Liver (tissue), 9 donors: ENCODE measurements around the gene CSAG2. TPM values are rescaled to one million over a fixed set of nuclear protein-coding genes. Genes with fewer than 3 reads are reported as not detected.
"Not testable (repeated sequence)": the region's sequence is repeated elsewhere in the genome, so short reads cannot be mapped to it uniquely, and the experiment has no call there.

ENCODE experiments used
- DNase-seq: peaks from one replicate; pipeline ENCODE4 v3.0.0-alpha.2; 2017; ENCODE audit warnings: low spot score
- H3K27ac ChIP-seq, 2 donors: one replicate each; pipeline ENCODE4 v1.7.0; 2013; ENCODE audit warnings: inconsistent platforms in 2 of 2, low read length in 2 of 2, control low read depth in 1 of 2, low read depth in 1 of 2, mild to moderate bottlenecking in 1 of 2
- H3K27me3 ChIP-seq, 4 donors: one replicate each; pipeline versions ENCODE4 v1.6.1 to v1.7.0; 2013; ENCODE audit warnings: low read length in 3 of 4, inconsistent platforms in 1 of 4, mild to moderate bottlenecking in 1 of 4, moderate library complexity in 1 of 4; ENCODE audit not compliant: control insufficient read depth in 4 of 4, insufficient read depth in 4 of 4
- H3K36me3 ChIP-seq, 4 donors: one replicate each; pipeline versions ENCODE4 v1.6.1 to v1.7.0; 2013; ENCODE audit warnings: low read length in 3 of 4, mild to moderate bottlenecking in 3 of 4, low read depth in 1 of 4, moderate library complexity in 1 of 4; ENCODE audit not compliant: control insufficient read depth in 4 of 4, insufficient read depth in 3 of 4
- H3K4me1 ChIP-seq, 4 donors: one replicate each; pipeline versions ENCODE4 v1.6.1 to v1.7.0; 2013; ENCODE audit warnings: low read length in 3 of 4, mild to moderate bottlenecking in 3 of 4, moderate library complexity in 1 of 4; ENCODE audit not compliant: control insufficient read depth in 4 of 4, insufficient read depth in 4 of 4
- H3K4me3 ChIP-seq, 3 donors: one replicate each; pipeline versions ENCODE4 v1.6.1 to v1.7.0; 2013; ENCODE audit warnings: low read length in 3 of 3, control low read depth in 1 of 3, low read depth in 1 of 3, mild to moderate bottlenecking in 1 of 3
- H3K9ac ChIP-seq, 2 donors: one replicate each; pipeline ENCODE4 v1.7.0; 2013; ENCODE audit warnings: low read length in 2 of 2, mild to moderate bottlenecking in 2 of 2, moderate library complexity in 2 of 2, control low read depth in 1 of 2, low read depth in 1 of 2
- H3K9me3 ChIP-seq, 4 donors: one replicate each; pipeline versions ENCODE4 v1.6.1 to v1.7.0; 2013; ENCODE audit warnings: low read length in 3 of 4; ENCODE audit not compliant: control insufficient read depth in 4 of 4
- ATF3 ChIP-seq: IDR thresholded peaks from 2 replicates; pipeline ENCODE4 v1.6.1; 2016; ENCODE audit warnings: antibody characterized with exemption
- CTCF ChIP-seq: fragments of 150-350 bp; IDR thresholded peaks from 2 replicates; pipeline ENCODE4 v1.5.1; 2017; ENCODE audit warnings: improper control_type of control experiment, low read depth, low read length; ENCODE audit not compliant: missing input control
- EGR1 ChIP-seq, 2 donors: IDR thresholded peaks; 2 replicates each; pipeline ENCODE4 v1.6.1; 2016 to 2018; ENCODE audit warnings: antibody characterized with exemption in 2 of 2, low read depth in 2 of 2
- FOXA1 ChIP-seq: IDR thresholded peaks from 2 replicates; pipeline ENCODE4 v1.6.1; 2016; ENCODE audit warnings: antibody characterized with exemption
- FOXA2 ChIP-seq: IDR thresholded peaks from 2 replicates; pipeline ENCODE4 v1.6.1; 2016; ENCODE audit warnings: antibody characterized with exemption
- GABPA ChIP-seq, 2 donors: IDR thresholded peaks in 1 of 2; conservative IDR thresholded peaks in 1 of 2; 2 replicates each; pipeline ENCODE4 v1.6.1; 2016; ENCODE audit warnings: antibody characterized with exemption in 2 of 2, mild to moderate bottlenecking in 1 of 2, moderate library complexity in 1 of 2
- HNF4A ChIP-seq, 2 donors: conservative IDR thresholded peaks; 2 replicates each; pipeline ENCODE4 v1.6.1; 2016; ENCODE audit warnings: antibody characterized with exemption in 2 of 2, mild to moderate bottlenecking in 2 of 2
- HNF4G ChIP-seq: IDR thresholded peaks from 2 replicates; pipeline ENCODE4 v1.6.1; 2016; ENCODE audit warnings: antibody characterized with exemption
- JUND ChIP-seq, 2 donors: IDR thresholded peaks; 2 replicates each; pipeline ENCODE4 v1.6.1; 2016; ENCODE audit warnings: antibody characterized with exemption in 2 of 2
- NR2F2 ChIP-seq: IDR thresholded peaks from 2 replicates; pipeline ENCODE4 v1.6.1; 2016; ENCODE audit warnings: antibody characterized with exemption
- RAD21 ChIP-seq, 2 donors: IDR thresholded peaks; 2 replicates each; pipeline ENCODE4 v1.6.1; 2016; ENCODE audit warnings: antibody characterized with exemption in 2 of 2, mild to moderate bottlenecking in 2 of 2
- REST ChIP-seq: IDR thresholded peaks from 2 replicates; pipeline ENCODE4 v1.6.1; 2016; ENCODE audit warnings: antibody characterized with exemption, mild to moderate bottlenecking
- RXRA ChIP-seq, 2 donors: IDR thresholded peaks; 2 replicates each; pipeline ENCODE4 v1.6.1; 2017 to 2018; ENCODE audit warnings: antibody characterized with exemption in 2 of 2, mild to moderate bottlenecking in 1 of 2
- SP1 ChIP-seq: IDR thresholded peaks from 2 replicates; pipeline ENCODE4 v1.6.1; 2018; ENCODE audit warnings: antibody characterized with exemption, mild to moderate bottlenecking
- TAF1 ChIP-seq: conservative IDR thresholded peaks from 2 replicates; pipeline ENCODE4 v1.6.1; 2016; ENCODE audit warnings: antibody characterized with exemption, mild to moderate bottlenecking
- YY1 ChIP-seq: IDR thresholded peaks from 2 replicates; pipeline ENCODE4 v1.6.1; 2016; ENCODE audit warnings: antibody characterized with exemption, mild to moderate bottlenecking
- WGBS: extraction: QIAGEN DNeasy Blood & Tissue Kit; methylation state at CpG from one replicate; pipeline ENCODE4 v1.1.7; 2013; 5-methylcytosine and 5-hydroxymethylcytosine counted together
- polyA plus RNA-seq, 2 donors: library from polyadenylated mRNA; stranded (reverse) in 1 of 2; unstranded in 1 of 2; fragments of 200-250 nt in 1 of 2; fragments of >200 nt in 1 of 2; fragmentation: Nextera tagmentation in 1 of 2; extraction: Ambion mirVana in 1 of 2; gene quantifications; one replicate each; pipeline versions ENCODE4 v1.2.1 to v1.2.3, GENCODE V29; 2013 to 2015
- total RNA-seq, 2 donors: library from RNA; depleted of rRNA; stranded (reverse); fragments of >200 nt; gene quantifications; one replicate each; pipeline ENCODE4 v1.2.3, GENCODE V29; 2014
- TF ChIP-seq, protein P1 (sequence below): IDR thresholded peaks from 2 replicates; pipeline ENCODE4 v1.6.1; 2016; ENCODE audit warnings: antibody characterized with exemption
- TF ChIP-seq, protein P2 (sequence below): IDR thresholded peaks from 2 replicates; pipeline ENCODE4 v1.6.1; 2016; ENCODE audit warnings: antibody characterized with exemption
- donor health status: healthy.
- donor health status: healthy.
- donor health status: healthy.
- donor health status: healthy.
- donor health status: healthy.

The CSAG2 gene
- total and polyA plus RNA-seq, 4 donors = 0.14 TPM; not detected in 3

DNA sequence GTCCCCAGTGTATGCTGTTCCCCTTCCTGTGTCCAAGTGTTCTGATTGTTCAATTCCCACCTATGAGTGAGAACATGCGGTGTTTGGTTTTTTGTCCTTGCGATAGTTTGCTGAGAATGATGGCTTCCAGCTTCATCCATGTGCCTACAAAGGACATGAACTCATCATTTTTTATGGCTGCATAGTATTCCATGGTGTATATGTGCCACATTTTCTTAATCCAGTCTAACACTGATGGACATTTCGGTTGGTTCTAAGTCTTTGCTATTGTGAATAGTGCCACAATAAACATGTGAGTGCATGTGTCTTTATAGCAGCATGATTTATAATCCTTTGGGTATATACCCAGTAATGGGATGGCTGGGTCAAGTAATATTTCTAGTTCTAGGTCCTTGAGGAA, 34.4 kb downstream of the CSAG2 start:
- not testable (repeated sequence) for H3K9me3 ChIP-seq, H3K36me3 ChIP-seq, H3K4me3 ChIP-seq, DNase-seq, H3K4me1 ChIP-seq, H3K9ac ChIP-seq, H3K27ac ChIP-seq, H3K27me3 ChIP-seq
- WGBS = 87% methylated on average over 3 of the region's 3 CpGs

DNA sequence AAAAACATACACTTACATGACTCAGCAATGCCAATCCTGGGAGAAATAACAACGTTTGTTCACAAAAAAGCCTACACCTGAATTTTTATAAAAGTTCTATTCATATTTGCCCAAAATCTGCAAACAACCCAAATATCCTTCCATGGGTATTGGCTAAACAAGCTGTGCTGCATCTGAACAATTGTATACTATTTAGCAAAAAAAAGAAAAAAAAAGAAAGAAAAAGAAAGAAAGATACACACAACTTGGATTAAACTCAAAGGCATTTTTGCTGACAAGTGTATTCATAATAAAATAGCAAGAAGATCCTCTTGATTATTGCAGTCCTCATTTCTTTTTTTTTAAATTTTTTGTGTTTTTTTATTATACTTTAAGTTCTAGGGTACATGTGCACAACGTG, 34.9 kb downstream of the CSAG2 start:
- no peak for DNase-seq
- Histone ChIP-seq H3K4me3 (no peak overlapping the region), H3K9ac (no peak overlapping the region), H3K4me1 (no peaks in the 10 kb centered on the region), H3K27ac (no peak overlapping the region), H3K27me3 (no peaks in the 10 kb centered on the region), H3K36me3 (no peaks in the 10 kb centered on the region), H3K9me3 (no peaks in the 10 kb centered on the region)
- WGBS = 74% methylated on average over 2 of the region's 2 CpGs
- TF ChIP-seq YY1 (no peak), HNF4G (no peak), FOXA2 (no peak), ATF3 (no peak), HNF4A (conservative IDR thresholded peaks at IDR 0.05) (no peak), RAD21 (IDR thresholded peaks at IDR 0.05) (no peak), EGR1 (IDR thresholded peaks at IDR 0.05; ENCODE audit: low read depth in 2 of 2) (no peak), TAF1 (no peak), JUND (IDR thresholded peaks at IDR 0.05) (no peak), RXRA (IDR thresholded peaks at IDR 0.05) (no peak), GABPA (IDR thresholded peaks at IDR 0.05 in 1 of 2, conservative IDR thresholded peaks at IDR 0.05 in 1 of 2) (no peak), NR2F2 (no peak), FOXA1 (no peak), SP1 (no peak), CTCF (no peak), REST (no peak)
- TF ChIP-seq, protein P1, sequence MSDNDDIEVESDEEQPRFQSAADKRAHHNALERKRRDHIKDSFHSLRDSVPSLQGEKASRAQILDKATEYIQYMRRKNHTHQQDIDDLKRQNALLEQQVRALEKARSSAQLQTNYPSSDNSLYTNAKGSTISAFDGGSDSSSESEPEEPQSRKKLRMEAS = no peak
- TF ChIP-seq, protein P2, sequence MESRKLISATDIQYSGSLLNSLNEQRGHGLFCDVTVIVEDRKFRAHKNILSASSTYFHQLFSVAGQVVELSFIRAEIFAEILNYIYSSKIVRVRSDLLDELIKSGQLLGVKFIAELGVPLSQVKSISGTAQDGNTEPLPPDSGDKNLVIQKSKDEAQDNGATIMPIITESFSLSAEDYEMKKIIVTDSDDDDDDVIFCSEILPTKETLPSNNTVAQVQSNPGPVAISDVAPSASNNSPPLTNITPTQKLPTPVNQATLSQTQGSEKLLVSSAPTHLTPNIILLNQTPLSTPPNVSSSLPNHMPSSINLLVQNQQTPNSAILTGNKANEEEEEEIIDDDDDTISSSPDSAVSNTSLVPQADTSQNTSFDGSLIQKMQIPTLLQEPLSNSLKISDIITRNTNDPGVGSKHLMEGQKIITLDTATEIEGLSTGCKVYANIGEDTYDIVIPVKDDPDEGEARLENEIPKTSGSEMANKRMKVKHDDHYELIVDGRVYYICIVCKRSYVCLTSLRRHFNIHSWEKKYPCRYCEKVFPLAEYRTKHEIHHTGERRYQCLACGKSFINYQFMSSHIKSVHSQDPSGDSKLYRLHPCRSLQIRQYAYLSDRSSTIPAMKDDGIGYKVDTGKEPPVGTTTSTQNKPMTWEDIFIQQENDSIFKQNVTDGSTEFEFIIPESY = no peak
